ENCODE measurements around the gene RPL7A.
"Not testable (repeated sequence)": the region's sequence is repeated elsewhere in the genome, so short reads cannot be mapped to it uniquely, and the experiment has no call there.

The RPL7A gene

GRCh38 chr9:133329306-133330156 lies 18.5 kb upstream of the RPL7A start:
- DNase-seq = not testable (repeated sequence)

DNA sequence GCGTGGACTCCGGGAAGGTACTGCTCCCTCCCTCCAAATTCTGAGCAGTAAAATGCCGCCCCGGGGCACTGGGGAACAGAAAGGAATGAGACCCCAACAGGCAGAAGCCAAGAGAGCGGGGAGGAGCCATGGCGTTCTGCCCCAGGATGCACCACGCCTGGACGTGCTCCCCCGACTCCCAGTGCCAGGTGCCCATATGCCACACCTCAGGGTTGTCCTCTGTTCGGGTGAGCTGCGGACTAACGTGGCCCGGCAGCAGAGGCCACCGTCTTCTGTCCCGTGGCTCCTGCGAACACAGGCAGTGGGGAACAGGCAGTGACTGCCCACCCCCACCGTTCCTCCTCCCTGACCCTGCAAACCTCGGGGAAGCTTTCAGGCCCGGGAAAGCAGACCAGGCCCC lies 16.8 kb upstream of the RPL7A start:
- DNase-seq = no peak

DNA sequence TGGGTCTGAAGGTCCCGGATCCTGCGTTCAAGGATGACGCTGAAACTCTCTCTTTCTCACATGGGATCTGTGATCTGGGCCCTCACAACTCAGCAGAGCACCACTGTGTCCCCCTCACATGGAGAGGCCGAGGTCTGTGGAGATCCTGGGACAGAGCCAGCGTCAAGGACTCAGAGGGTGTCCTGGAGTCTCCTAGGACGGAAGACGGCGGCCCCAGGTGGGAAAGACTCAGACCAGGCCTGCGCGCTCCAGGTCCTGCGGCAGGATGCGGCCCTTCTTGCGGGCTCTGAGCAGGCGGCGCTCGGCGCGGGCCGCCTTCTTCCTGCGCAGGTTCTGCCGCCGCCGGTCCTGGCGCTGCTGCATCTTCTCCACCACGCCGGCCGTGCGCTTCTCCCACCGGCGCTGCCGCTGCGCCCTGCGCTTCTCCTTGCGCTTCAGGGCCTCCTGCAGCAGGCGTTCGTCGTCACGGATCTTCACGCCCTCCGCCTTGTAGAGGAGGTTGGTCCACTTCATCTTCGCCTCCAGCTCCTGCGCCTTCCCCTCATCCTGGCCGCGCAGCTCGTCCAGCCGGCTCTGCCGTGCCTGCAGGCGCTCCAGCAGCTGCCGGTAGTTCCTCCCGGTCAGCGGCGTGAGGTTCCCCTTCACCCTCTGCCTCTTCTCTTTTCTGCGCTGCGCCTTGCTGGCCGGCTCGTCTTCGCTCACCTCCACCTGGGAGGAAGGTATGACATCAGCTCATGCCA lies 16.2 kb upstream of the RPL7A start:
- no peak for DNase-seq

GRCh38 chr9:133332381-133332730 lies 15.7 kb upstream of the RPL7A start:
- no peak for DNase-seq

DNA sequence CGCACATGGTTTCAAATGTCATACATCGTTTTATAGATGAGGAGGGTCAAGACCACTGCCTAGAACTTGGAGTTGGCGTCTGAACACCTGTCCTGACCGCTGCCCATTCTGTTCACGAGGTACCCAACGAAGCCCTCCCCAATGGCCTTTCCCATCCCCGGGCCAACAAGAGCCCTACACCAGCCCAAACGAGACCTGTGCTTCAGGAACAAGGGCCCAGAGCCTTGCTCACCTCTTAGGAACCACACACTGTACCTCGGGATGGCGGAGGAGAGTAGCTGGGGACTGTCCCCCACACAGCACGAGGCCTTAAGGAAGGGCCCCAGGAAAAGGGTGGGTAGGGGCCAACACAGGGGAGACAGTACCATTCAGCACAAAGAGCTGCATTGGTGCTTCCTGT lies 15.0 kb upstream of the RPL7A start:
- DNase-seq = no peak

GRCh38 chr9:133333566-133333965 lies 14.5 kb upstream of the RPL7A start:
- no peak for DNase-seq

DNA sequence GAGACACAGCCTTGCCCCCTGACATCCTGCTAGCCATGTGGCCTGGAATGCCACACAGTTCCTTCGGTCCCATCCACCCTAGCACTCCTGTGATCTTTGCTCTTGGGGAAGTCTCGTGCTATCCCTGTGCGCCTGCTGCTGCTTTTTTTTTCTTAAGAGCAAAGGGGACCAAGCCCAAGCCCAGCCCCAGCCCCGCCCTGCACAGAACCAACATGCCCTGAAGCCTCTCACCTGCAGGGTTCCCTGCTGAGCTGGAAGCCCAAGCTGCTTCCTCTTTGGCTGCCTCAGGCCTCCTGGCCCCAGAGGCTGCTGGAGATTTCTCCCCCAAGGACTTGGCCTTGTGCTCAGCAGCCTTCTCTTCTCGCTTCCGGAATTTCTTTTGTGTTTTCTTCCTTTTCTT lies 13.9 kb upstream of the RPL7A start:
- no peak for DNase-seq

DNA sequence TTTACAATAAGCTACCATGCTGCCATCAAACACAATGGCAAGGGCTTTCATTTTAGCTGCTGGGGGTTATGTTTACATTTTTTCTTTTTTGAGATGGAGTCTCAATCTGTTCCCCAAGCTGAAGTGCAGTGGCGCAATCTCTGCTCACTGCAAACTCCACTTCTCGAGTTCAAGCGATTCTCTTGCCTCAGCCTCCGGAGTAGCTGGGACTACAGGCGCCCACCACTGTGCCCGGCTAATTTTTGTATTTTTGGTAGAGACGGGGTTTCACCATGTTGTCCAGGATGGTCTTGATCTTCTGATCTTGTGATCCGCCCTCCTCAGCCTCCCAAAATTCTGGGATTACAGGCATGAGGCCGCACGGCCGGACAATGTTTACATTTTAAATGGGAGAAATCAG lies 13.1 kb upstream of the RPL7A start:
- DNase-seq = not testable (repeated sequence)

GRCh38 chr9:133335924-133336811 lies 11.8 kb upstream of the RPL7A start, which contains the start of gene SURF6:
Gene SURF6, minus strand, starts transcription at chr9:133336188. Its CDS starts 56 bp downstream, at chr9:133336132.
- DNase-seq = peak; percentile 95

GRCh38 chr9:133339641-133340040 lies 8.4 kb upstream of the RPL7A start:
- no peak for DNase-seq

GRCh38 chr9:133340256-133340655 lies 7.8 kb upstream of the RPL7A start:
- no peak for DNase-seq

GRCh38 chr9:133340916-133341315 lies 7.1 kb upstream of the RPL7A start:
- DNase-seq = no peak

DNA sequence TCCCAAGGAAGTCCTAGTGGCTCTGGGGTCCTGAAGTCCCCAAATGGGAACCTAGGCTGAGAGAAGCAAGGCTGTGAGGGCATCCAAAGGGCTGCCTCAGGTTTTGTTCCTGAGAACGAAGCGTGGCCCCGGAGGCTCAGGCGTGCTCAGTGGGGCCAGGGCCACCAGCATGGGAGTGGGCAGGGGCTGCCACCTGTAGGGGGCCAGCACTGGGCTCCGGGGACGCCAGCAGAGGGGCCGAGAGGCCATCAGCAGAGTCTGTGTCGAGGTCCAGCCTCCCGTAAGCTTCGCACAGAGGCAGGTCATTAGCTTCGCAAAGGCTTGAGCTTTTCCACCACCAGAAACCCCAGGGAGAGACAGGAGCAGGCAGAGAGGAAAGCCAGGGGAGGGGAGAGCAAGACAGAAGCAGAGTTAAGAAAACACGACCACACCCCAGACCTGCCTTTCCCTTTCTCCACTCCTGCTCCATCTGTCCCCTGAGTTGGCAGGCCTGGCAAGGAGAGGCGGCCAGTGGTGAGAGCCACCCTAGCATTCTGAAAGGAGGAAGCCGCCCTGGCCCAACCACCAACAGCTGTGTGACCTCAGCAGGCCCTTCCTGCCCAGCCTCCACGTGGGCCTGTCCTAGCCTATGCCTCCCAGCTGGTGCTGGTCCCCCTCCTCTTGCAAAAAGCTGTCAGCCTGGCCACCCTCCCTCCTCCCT lies 6.5 kb upstream of the RPL7A start:
- no peak for DNase-seq

DNA sequence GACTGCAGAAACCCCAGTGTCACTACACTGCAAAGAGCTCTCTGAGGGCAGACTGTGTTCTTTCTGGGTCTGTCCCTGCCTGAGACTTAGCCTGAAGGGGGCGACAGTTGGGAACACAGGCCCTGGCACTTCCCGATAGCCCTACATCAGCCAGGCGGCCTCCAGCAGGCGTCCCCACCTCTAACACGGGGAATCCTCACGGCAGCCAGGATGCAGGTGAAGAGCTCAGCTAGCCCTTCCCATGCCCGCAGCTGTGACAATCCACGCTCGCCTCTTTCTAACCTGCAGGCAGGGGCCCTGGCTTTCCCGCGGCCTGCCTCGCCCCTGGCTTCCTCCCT lies 6.0 kb upstream of the RPL7A start:
- DNase-seq = no peak

GRCh38 chr9:133342570-133342969 lies 5.4 kb upstream of the RPL7A start:
- DNase-seq = no peak

GRCh38 chr9:133344071-133344470 lies 3.9 kb upstream of the RPL7A start:
- no peak for DNase-seq

DNA sequence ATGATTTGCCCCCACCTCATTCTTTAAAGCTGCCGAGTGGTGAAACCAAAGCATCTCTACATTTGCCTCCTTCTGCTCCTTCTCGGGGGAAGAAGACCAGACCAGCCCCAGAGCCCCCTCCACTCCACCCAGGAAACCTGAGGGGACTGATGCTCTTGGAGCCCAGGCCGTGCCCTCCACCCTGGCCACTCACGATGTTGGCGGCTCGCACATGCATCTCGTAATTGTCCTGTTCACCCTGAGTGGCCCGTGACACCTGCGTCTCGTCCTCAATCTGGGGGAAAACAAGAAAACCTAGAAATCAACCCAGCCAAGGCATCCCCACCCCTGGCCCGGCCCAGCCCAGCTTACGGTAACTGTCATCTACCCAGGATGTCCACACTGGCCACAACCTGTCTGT lies 3.0 kb upstream of the RPL7A start:
- no peak for DNase-seq

GRCh38 chr9:133345596-133345995 lies 2.4 kb upstream of the RPL7A start:
- DNase-seq = no peak

DNA sequence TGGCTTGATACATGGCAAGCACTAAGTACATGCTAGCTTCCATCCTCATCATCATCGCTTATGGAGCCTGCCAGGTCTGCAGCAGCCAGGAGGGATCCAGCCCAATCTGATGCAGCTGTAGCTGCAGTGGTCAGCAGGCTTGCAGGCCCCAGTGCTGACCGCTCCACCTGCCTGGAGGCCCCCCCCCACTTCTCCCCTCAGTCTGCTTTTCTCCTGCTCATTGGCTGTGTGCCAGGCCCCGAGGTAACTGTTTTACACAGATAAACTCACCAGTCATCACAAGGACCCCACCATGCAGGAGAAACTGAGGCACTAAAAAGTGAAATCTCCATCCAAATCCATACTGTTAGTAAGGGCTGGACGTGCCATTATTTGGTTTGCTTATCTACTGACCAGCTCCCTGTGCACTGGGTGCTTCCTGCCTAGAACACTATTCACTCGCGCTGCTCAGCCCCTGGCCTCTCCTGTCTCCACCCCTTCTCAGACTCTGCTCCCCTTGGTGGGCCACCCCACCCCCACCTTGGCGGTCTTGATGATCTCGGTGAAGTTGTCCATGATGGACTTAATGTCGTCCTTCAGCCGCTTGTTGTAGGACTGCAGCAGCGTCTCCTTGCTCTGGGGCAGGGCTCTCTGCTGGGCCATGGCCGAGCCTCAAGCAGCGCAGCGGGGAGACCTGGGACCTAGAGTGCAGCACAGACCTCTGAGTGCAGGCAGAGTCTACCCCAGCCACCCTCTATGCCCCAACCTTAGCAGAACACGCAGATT lies 1.8 kb upstream of the RPL7A start:
- DNase-seq = no peak

- DNase-seq = no peak
These were observed 468 bp upstream of the RPL7A start for GRCh38 chr9:133347515-133347984.

DNA sequence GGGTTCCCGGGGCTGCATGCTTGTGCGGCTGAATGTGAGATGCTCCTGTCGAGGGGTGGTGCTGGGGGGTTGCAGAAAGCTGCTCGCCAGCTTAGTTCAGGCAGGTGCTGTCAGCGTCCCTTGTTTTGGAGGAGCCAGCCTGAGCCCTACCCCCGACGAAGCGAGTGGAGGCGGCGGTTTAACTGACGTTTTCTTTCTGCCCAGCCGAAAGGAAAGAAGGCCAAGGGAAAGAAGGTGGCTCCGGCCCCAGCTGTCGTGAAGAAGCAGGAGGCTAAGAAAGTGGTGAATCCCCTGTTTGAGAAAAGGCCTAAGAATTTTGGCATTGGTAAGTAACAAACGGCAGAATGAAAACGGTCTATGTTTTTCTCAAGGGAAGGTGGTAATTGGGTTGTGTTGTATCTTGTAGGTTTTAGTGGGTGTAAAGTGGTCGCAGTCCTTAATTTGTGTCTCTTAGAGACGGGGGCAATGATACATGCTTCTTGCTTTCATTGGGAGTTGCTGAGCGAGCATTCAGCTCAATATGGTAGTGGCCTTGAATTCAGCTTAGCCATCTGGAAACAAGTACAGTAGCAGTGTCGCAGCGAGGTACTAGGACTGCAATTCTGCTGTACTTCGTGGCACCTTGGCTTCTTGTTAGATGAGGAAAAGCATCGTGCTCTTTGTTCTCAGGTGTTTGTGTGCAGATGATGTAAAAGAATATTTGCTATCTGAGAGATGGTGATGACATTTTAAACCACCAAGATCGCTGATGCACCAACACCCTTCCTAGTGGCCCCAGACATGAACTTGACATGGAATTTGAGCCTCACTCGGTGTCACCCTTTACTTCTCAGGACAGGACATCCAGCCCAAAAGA lies 928 bp downstream of the RPL7A start:
- DNase-seq = no peak

All from activated naive CD4-positive, alpha-beta T cell treated with Interleukin-2 at 50 U/mL for 16 hours (primary cell).